Middle frontal gyrus (tissue), 1 donor: ENCODE data around the gene CEACAM1.
"Not testable (repeated sequence)": the region's sequence is repeated elsewhere in the genome, so short reads cannot be mapped to it uniquely, and the experiment has no call there.

Experiments used
- DNase-seq: peaks from one replicate; pipeline ENCODE4 v3.0.0-alpha.2; 2015; ENCODE audit warnings: low spot score; ENCODE audit errors: extremely low spot score

The CEACAM1 gene

GRCh38 chr19:42477933-42478332 is 50.3 kb downstream of the CEACAM1 start:
- no peak for DNase-seq

DNA sequence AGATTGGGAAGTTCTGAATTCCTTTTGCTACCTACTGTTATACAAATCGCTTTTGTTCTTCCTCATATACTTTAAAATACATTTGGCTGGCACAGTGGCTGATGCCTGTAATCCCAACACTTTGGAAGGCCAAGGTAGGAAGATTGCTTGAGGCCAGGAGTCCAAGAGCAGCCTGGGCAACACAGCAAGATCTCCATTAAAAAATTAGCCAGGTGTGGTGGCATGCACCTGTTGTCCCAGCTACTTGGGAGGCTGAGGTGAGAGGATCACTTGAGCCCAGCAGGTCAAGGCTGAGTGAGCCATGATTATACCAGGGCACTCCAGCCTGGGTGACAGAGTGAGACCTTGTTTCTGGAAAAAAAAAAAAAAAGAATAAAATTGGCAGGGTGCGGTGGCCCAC is 51.2 kb downstream of the CEACAM1 start:
- no peak for DNase-seq

DNA sequence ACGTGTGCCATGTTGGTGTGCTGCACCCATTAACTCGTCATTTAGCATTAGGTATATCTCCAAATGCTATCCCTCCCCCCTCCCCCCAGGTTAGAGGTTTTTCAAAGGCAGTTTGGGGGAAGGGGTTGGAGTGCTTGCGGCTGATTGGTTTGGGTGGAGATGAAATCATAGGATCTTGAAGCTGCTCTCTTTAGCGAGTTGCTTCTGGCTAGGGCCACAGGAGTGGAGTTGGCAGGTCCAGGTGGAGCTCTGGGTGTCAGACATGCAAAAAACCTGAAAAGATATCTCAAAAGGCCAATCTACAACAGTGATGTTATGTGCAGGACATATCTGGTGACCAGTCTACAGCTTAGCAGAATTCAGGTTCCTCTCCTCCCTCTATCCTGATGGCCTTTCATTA is 52.9 kb downstream of the CEACAM1 start:
- DNase-seq = no peak

DNA sequence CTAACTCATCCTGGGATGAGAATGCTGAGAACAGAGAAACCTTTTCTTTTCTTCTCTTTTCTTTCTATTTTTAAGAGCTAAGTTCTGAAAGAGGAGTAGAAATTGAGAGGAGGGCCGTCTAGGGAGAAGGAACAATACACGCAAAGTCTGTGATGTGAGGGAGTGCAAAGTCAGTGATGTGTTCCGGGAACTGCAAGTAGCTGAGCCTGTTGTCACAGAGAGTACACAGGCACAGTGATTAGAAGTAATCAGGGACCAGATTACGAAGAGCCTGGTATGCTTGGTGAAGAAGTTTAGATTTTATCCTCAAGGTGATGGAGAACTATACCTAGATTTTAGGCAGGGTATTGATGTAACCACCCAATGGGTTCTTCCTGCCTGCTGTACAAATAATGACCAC is 53.5 kb downstream of the CEACAM1 start:
- DNase-seq = no peak

GRCh38 chr19:42473686-42474085 is 54.6 kb downstream of the CEACAM1 start:
- DNase-seq = no peak

GRCh38 chr19:42472402-42473147 is 55.7 kb downstream of the CEACAM1 start:
- DNase-seq = no peak

DNA sequence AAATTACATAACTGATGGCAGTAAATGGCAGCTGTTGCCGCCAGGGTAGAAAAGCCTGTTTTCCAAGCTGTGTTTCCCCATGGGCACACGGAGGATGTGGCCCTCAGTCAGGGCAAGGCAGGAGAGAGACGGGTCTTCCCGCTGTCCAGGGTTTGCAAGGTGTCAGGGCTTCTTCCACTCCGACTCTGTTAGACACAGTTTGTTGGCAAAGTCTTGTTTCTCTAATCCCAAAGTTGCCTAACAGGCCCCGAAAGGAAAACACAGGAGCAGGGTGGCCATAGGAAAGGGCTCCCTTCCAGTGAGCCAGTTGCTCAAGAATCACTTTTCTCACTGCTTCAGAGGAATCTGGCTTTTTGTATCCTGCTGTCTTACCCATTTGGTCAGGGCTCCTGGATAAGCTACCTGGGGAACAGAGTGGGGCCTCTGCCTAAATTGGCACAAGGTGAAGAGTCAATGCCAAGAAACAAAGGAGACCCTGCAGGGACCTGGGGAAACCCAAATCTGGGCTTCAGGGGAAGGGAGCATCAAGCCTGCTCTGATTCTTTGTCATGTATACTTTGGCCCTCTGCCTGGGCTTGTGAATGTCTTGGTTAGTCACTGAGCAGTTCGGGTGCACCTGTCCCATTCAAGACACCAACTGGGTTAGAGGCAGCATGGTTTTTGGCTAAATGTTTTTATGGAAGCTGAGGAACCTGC is 56.6 kb downstream of the CEACAM1 start:
- DNase-seq = no peak

DNA sequence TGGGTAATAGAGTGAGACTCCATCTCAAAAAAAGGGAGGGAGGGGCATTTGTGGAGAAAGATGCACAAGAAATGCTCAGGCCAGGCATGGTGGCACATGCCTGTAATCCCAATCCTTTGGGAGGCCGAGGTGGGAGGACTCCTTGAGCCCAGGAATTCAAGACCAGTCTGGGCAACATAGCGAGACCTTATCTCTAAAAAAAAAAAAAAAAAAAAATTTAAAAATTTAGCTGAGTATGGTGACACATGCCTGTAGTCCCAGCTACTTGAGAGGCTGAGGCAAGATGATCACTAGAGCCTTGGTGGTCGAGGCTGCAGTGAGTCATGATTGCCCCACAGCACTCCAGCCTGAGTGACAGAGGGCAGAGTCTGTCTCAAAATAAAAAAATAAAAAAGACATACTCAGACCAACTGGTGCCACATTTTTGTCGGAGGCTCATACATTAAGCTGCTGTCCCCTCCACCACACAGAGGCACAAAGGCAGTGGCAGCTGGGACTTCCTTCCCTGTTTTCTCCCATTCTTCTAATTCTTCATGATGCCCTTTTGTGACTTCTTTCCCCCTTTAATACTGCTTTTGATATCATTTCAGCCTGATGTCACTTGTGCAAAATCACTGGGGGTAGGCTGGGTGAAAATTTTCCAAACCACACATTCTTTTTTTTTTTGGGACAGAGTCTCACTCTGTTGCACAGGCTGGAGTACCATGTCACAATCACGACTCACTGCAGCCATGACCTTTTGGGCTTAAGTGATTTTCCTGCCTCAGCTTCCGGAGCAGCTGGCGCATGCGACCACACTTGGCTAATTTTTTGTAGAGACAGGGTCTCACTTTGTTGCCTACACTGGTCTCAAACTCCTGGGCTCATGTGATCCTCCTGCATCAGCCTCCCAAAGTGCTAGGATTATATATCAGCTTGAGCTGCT is 58.7 kb downstream of the CEACAM1 start:
- DNase-seq = no peak

DNA sequence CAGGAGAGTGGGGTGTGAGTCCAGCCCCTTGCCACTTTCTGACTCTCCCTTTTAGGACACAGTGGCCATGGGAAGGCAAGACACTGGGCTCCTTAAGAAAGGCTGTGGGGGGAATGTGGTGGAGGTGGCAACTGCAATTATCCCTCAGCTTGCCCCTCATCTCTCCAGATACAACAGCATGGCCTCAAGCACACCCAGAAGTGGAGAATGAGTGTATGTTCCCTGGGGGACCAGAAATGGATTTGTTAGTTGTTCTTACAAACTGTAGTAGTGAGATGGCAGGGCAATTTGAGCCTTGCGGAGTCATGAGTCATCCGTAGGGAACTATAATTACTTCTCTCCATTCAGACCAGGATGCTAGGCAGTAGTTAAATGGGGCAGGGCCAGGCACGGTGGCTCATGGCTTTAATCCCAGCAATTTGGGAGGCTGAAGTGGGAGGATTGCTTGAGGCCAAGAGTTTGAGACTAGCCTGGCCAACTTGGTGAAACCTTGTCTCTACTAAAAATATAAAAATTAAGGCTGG is 59.9 kb downstream of the CEACAM1 start:
- no peak for DNase-seq

- DNase-seq = no peak
Observed at GRCh38 chr19:42467183-42467760, 61.0 kb downstream of the CEACAM1 start.

DNA sequence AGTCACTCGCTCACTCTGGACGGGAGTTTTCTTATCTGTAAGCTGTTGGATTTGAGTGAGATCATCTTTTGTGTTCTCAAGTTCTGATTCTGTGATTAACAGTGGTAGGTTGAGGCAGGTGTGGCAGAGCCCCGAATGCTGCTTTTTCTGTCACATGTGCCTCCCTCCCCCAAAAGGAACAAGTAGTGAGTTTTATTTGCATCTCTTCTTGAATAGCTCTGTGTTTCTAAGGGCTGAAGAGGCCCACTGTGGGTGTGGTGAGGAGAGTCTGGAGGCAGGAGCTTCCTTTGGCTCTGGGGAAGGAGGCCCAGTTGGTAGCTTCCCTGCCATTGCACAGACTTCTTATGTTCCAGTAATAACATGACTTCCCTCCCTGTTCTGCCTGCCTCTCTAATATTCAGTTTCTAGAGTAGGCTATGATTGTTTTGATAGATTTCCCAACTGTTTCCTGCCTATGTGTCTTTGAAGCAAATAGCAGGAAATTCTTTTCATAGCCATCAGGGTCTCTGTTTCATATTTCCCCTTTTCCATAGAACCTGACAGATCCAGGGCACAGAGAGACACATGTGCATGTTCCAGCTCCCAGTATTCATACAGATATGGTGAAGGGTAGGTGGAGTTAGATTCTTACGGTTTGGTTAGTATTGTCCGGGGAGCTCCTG is 61.6 kb downstream of the CEACAM1 start:
- DNase-seq = no peak

DNA sequence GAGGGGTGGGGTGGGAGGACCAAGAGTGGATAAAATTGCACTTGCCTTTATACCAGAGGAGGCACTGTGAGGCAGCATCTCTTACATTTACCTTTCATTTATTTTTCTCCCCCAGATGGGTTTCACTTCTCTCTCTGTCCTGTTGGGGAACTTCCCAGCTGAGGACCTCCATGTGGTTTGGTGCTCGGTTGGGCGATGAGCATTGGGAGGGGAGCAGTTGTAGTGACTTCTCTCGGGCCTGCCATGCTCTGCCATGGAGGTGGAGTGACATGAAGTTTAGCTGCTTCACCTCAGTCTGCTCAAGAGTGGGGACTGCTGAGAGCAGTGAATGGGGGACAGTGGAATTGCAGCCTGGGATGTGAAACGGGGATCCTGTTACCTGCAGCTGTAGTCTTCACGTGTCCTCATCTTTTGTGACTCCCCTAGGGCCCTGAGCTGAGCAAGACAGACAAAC is 62.4 kb downstream of the CEACAM1 start:
- DNase-seq = no peak

DNA sequence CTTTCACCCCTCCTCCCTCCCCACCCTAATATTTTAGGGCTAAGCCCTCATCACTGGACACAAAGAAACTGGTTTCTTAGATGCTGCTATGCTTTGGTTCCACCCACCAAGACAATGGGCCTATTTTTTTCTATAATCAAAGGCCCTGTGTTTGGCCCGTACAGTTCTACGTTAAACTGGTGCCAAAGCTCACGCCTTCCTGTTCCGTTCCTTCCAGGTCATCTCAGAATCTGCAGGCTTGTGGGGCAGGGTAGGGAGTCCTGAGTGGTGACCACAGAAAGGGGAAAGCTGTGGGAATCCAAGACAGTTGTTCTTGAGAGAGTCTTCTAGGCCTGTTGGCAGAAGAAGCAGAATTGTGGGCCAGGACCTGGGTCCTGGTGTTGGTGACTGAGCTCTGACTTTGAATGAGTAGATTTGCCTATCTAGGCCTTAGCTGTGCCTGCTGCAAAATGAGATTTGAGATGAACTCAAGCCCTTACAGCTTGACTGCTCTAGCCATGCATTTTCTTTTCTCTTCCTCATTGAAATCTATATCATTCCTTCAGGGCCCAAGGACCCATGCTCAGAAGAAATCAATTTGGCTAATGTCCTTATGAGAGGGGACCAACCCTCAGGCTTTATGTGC is 66.5 kb downstream of the CEACAM1 start:
- DNase-seq = peak; percentile 57

GRCh38 chr19:42461231-42461630 is 67.0 kb downstream of the CEACAM1 start:
- not testable (repeated sequence) for DNase-seq

- DNase-seq = no peak
Observed at GRCh38 chr19:42459926-42460325, 68.4 kb downstream of the CEACAM1 start.
